Right atrium auricular region (tissue), 2 donors: ENCODE data around the gene THAP2. TPM values are rescaled to one million over a fixed set of nuclear protein-coding genes. Genes with fewer than 3 reads are reported as not detected.

Experiments
- DNase-seq: peaks from one replicate; pipeline ENCODE4 v3.0.0-alpha.2; 2019; ENCODE audit warnings: low spot score
- H3K27ac ChIP-seq, 2 donors: fragments of 200-600 bp; sonication (generic); 1 replicate in 1 of 2; 2 replicates in 1 of 2; pipeline ENCODE4 v1.5.1; 2016 to 2019
- H3K27me3 ChIP-seq, 2 donors: fragments of 200-600 bp; sonication (generic); one replicate each; pipeline versions ENCODE4 v1.5.1 to v1.6.0; 2017 to 2019
- H3K36me3 ChIP-seq: fragments of 200-600 bp; sonication (generic); one replicate; pipeline ENCODE4 v1.5.1; 2016
- H3K4me1 ChIP-seq, 2 donors: fragments of 200-600 bp; sonication (generic); one replicate each; pipeline versions ENCODE4 v1.5.1 to v1.6.0; 2017 to 2019
- H3K4me3 ChIP-seq, 2 donors: fragments of 200-600 bp; sonication (generic); 1 replicate in 1 of 2; 2 replicates in 1 of 2; pipeline ENCODE4 v1.5.1; 2017 to 2019; ENCODE audit warnings: mild to moderate bottlenecking in 1 of 2, moderate library complexity in 1 of 2
- H3K9me3 ChIP-seq, 2 donors: fragments of 200-600 bp; sonication (generic); one replicate each; pipeline ENCODE4 v1.5.1; 2019
- CTCF ChIP-seq, 2 donors: fragments of 200-600 bp; sonication (generic); IDR thresholded peaks; one replicate each; pipeline ENCODE4 v1.5.1; 2019; ENCODE audit warnings: antibody characterized with exemption in 2 of 2
- total RNA-seq, 2 donors: library from RNA; depleted of rRNA; stranded (reverse); fragments of >200 nt; gene quantifications; one replicate each; pipeline ENCODE4 v1.1.0, GENCODE V29; 2016

Gene THAP2
- total RNA-seq = 1 to 10 TPM; 2.0 to 5.2 TPM

GRCh38 chr12:71663561-71664410 lies at the start of gene THAP2, which contains the start of gene ZFC3H1:
Gene THAP2, plus strand, starts transcription at chr12:71664301. Its CDS starts 209 bp downstream, at chr12:71664510.
Gene ZFC3H1, minus strand, starts transcription at chr12:71663848. Its CDS starts 238 bp downstream, at chr12:71663610.
- DNase-seq = peak; percentile 96
- Histone ChIP-seq H3K4me1 (peaks cover 0 to 29% of the 10 kb centered on the region in 2 donors), H3K27me3 (no peaks in the 10 kb centered on the region), H3K4me3 (peak within 1 kb of the TSS; percentile 81 to 85), H3K9me3 (no peaks in the 10 kb centered on the region), H3K27ac (peak within 1 kb of the TSS; percentile 94 to 97), H3K36me3 (peaks cover 13% of the 10 kb centered on the region)
- TF ChIP-seq CTCF (IDR thresholded peaks at IDR 0.05) = peak in 1 of 2 donors; percentile 49

GRCh38 chr12:71621938-71622337 lies 42.2 kb upstream of the THAP2 start:
- Histone ChIP-seq H3K4me1 (peaks cover 0 to 8% of the 10 kb centered on the region in 2 donors), H3K36me3 (peaks cover 93% of the 10 kb centered on the region), H3K9me3 (no peaks in the 10 kb centered on the region), H3K27me3 (no peaks in the 10 kb centered on the region), H3K4me3 (no peak overlapping the region), H3K27ac (no peak overlapping the region)
- no peak for TF ChIP-seq CTCF (IDR thresholded peaks at IDR 0.05)
- DNase-seq = no peak

- DNase-seq = no peak
- Histone ChIP-seq H3K36me3 (peaks cover 89% of the 10 kb centered on the region), H3K27ac (no peak overlapping the region), H3K4me1 (peaks cover 0 to 8% of the 10 kb centered on the region in 2 donors), H3K27me3 (no peaks in the 10 kb centered on the region), H3K4me3 (no peak overlapping the region), H3K9me3 (no peaks in the 10 kb centered on the region)
- no peak for TF ChIP-seq CTCF (IDR thresholded peaks at IDR 0.05)
Observed at GRCh38 chr12:71625476-71625875, 38.6 kb upstream of the THAP2 start.

GRCh38 chr12:71626098-71626497 lies 38.0 kb upstream of the THAP2 start:
- H3K27me3 ChIP-seq = no peaks in the 10 kb centered on the region
- no peak for DNase-seq
- no peak for TF ChIP-seq CTCF (IDR thresholded peaks at IDR 0.05)
- H3K4me1 ChIP-seq = peaks cover 0 to 8% of the 10 kb centered on the region in 2 donors
- no peaks in the 10 kb centered on the region for H3K9me3 ChIP-seq
- peaks cover 87% of the 10 kb centered on the region for H3K36me3 ChIP-seq
- no peak overlapping the region for H3K4me3 ChIP-seq
- no peak overlapping the region for H3K27ac ChIP-seq

- no peak for DNase-seq
- no peaks in the 10 kb centered on the region for H3K27me3 ChIP-seq
- TF ChIP-seq CTCF (IDR thresholded peaks at IDR 0.05) = no peak
- H3K4me3 ChIP-seq = no peak overlapping the region
- H3K36me3 ChIP-seq = peaks cover 86% of the 10 kb centered on the region
- no peak overlapping the region for H3K27ac ChIP-seq
- H3K4me1 ChIP-seq = peaks cover 0 to 8% of the 10 kb centered on the region in 2 donors
- H3K9me3 ChIP-seq = no peaks in the 10 kb centered on the region
Observed at GRCh38 chr12:71626768-71627167, 37.3 kb upstream of the THAP2 start.
